Immature natural killer cell (primary cell): Measurements from ENCODE around the gene IPO4. TPM values are rescaled to one million over a fixed set of nuclear protein-coding genes. Genes with fewer than 3 reads are reported as not detected.

Experiments
- DNase-seq, 3 donors: peaks; one replicate each; pipeline ENCODE4 v3.0.0; 2022; ENCODE audit warnings: mixed read lengths in 1 of 3
- H3K27ac Mint-ChIP-seq, 6 donors: one replicate each; pipeline ENCODE4 v1.8.0; 2020; ENCODE audit warnings: mixed read lengths in 6 of 6, mild to moderate bottlenecking in 5 of 6, inconsistent platforms in 4 of 6, moderate library complexity in 3 of 6
- H3K27me3 Mint-ChIP-seq, 3 donors: one replicate each; pipeline ENCODE4 v1.8.0; 2020 to 2021; ENCODE audit warnings: low read depth in 3 of 3, mild to moderate bottlenecking in 3 of 3, mixed read lengths in 3 of 3, moderate library complexity in 3 of 3, inconsistent platforms in 1 of 3
- H3K36me3 Mint-ChIP-seq, 3 donors: one replicate each; pipeline ENCODE4 v1.8.0; 2020; ENCODE audit warnings: mixed read lengths in 3 of 3, inconsistent platforms in 2 of 3, mild to moderate bottlenecking in 2 of 3
- H3K4me1 Mint-ChIP-seq, 2 donors: one replicate each; pipeline ENCODE4 v1.8.0; 2020; ENCODE audit warnings: inconsistent platforms in 2 of 2, mild to moderate bottlenecking in 2 of 2, mixed read lengths in 2 of 2, moderate library complexity in 1 of 2
- H3K4me3 Mint-ChIP-seq, 5 donors: one replicate each; pipeline ENCODE4 v1.8.0; 2020; ENCODE audit warnings: mild to moderate bottlenecking in 5 of 5, mixed read lengths in 5 of 5, inconsistent platforms in 3 of 5, moderate library complexity in 3 of 5
- H3K9me3 Mint-ChIP-seq, 6 donors: one replicate each; pipeline ENCODE4 v1.8.0; 2020; ENCODE audit warnings: mild to moderate bottlenecking in 6 of 6, mixed read lengths in 6 of 6, inconsistent platforms in 4 of 6, moderate library complexity in 3 of 6
- polyA plus RNA-seq, 3 donors: library from polyadenylated mRNA; unstranded; fragments of 300-500 nt; fragmentation: Illumina TruSeq; gene quantifications; one replicate each; pipeline ENCODE4 v1.2.3, GENCODE V29; 2021

Gene IPO4
- polyA plus RNA-seq, 3 donors from 2014 or later = 10.1 to 21.0 (median 11.3) TPM

GRCh38 chr14:24194186-24194872 is 5.7 kb upstream of the IPO4 start:
- Mint-ChIP-seq H3K27me3 (peaks cover 19 to 33% (median 22%) of the 10 kb centered on the region in 3 donors), H3K9me3 (no peaks in the 10 kb centered on the region), H3K4me3 (peak overlapping the region; percentile 87 to 95 (median 93)), H3K36me3 (peaks cover 8 to 22% (median 16%) of the 10 kb centered on the region in 3 donors), H3K4me1 (peaks cover 43 to 58% of the 10 kb centered on the region in 2 donors), H3K27ac (peak overlapping the region; percentile 97 to 100 (median 99))
- no peak for DNase-seq

DNA sequence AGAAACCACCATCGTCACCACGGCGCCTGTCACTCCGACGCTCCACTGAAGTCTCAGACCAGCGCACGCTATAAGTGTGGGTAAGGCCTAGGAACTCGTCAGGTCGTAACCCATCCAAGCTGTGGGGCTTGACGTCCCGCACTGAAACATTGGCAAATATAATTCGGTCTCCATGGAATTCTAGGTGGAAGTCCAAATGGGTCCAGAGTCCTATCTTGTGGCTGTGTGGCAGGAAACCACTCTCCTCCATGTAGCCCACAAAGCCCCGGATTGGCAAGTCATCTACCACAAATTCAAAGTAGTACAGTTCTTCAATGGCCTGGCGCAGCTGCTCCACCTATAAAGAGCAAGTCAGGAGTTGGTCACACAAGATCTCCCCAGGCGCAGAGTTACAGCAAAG is 4.3 kb upstream of the IPO4 start:
- H3K27me3 Mint-ChIP-seq = peaks cover 23 to 39% (median 28%) of the 10 kb centered on the region in 3 donors
- peak overlapping the region; percentile 51 to 87 (median 74) for H3K27ac Mint-ChIP-seq
- peaks cover 48 to 62% of the 10 kb centered on the region in 2 donors for H3K4me1 Mint-ChIP-seq
- peak overlapping the region in 2 of 5 donors; percentile 13 to 27 for H3K4me3 Mint-ChIP-seq
- DNase-seq = no peak
- H3K36me3 Mint-ChIP-seq = peaks cover 3 to 13% (median 8%) of the 10 kb centered on the region in 3 donors
- H3K9me3 Mint-ChIP-seq = no peaks in the 10 kb centered on the region

- Mint-ChIP-seq H3K36me3 (peaks cover 3 to 13% (median 8%) of the 10 kb centered on the region in 3 donors), H3K27ac (peak overlapping the region in 5 of 6 donors; percentile 86 to 98 (median 94)), H3K9me3 (no peaks in the 10 kb centered on the region), H3K27me3 (peaks cover 16 to 30% (median 17%) of the 10 kb centered on the region in 3 donors), H3K4me3 (no peak overlapping the region), H3K4me1 (peaks cover 48 to 52% of the 10 kb centered on the region in 2 donors)
- DNase-seq = no peak
Observed at GRCh38 chr14:24190416-24190815, 1.8 kb upstream of the IPO4 start.

GRCh38 chr14:24189460-24189859 is 844 bp upstream of the IPO4 start:
- Mint-ChIP-seq H3K4me3 (peak overlapping the region in 1 of 5 donors; percentile 93), H3K27me3 (peaks cover 8 to 23% (median 15%) of the 10 kb centered on the region in 3 donors), H3K4me1 (peaks cover 42 to 46% of the 10 kb centered on the region in 2 donors), H3K27ac (peak overlapping the region; percentile 85 to 98 (median 94)), H3K36me3 (peaks cover 3 to 13% (median 8%) of the 10 kb centered on the region in 3 donors), H3K9me3 (no peaks in the 10 kb centered on the region)
- DNase-seq = no peak

- H3K27ac Mint-ChIP-seq = peak overlapping the region; percentile 85 to 98 (median 94)
- peaks cover 8 to 21% (median 11%) of the 10 kb centered on the region in 3 donors for H3K27me3 Mint-ChIP-seq
- H3K4me1 Mint-ChIP-seq = peaks cover 37 to 41% of the 10 kb centered on the region in 2 donors
- H3K36me3 Mint-ChIP-seq = peaks cover 3 to 13% (median 8%) of the 10 kb centered on the region in 3 donors
- H3K4me3 Mint-ChIP-seq = peak overlapping the region; percentile 89 to 93 (median 91)
- no peaks in the 10 kb centered on the region for H3K9me3 Mint-ChIP-seq
- no peak for DNase-seq
Observed at GRCh38 chr14:24189059-24189375, 401 bp upstream of the IPO4 start.

- H3K27ac Mint-ChIP-seq = peak overlapping the region; percentile 85 to 98 (median 94)
- no peaks in the 10 kb centered on the region for H3K9me3 Mint-ChIP-seq
- H3K4me1 Mint-ChIP-seq = peaks cover 31 to 32% of the 10 kb centered on the region in 2 donors
- H3K4me3 Mint-ChIP-seq = peak overlapping the region; percentile 89 to 93 (median 91)
- H3K36me3 Mint-ChIP-seq = peaks cover 3 to 10% (median 4%) of the 10 kb centered on the region in 3 donors
- DNase-seq = peak in 2 of 3 donors; percentile 26 to 33
- peaks cover 8 to 21% (median 11%) of the 10 kb centered on the region in 3 donors for H3K27me3 Mint-ChIP-seq
Observed at GRCh38 chr14:24187539-24187915, 1.1 kb downstream of the IPO4 start.

GRCh38 chr14:24186831-24187538 is 1.6 kb downstream of the IPO4 start:
- Mint-ChIP-seq H3K4me1 (peaks cover 28 to 29% of the 10 kb centered on the region in 2 donors), H3K27me3 (peaks cover 9 to 23% (median 11%) of the 10 kb centered on the region in 3 donors), H3K27ac (peak overlapping the region; percentile 68 to 95 (median 89)), H3K36me3 (peaks cover 0 to 9% (median 3%) of the 10 kb centered on the region in 3 donors), H3K9me3 (no peaks in the 10 kb centered on the region), H3K4me3 (peak overlapping the region; percentile 57 to 90 (median 68))
- DNase-seq = no peak

- Mint-ChIP-seq H3K4me3 (no peak overlapping the region), H3K4me1 (peaks cover 28 to 29% of the 10 kb centered on the region in 2 donors), H3K9me3 (no peaks in the 10 kb centered on the region), H3K36me3 (peaks cover 0 to 8% (median 3%) of the 10 kb centered on the region in 3 donors), H3K27me3 (peaks cover 9 to 21% (median 11%) of the 10 kb centered on the region in 3 donors), H3K27ac (peak overlapping the region in 2 of 6 donors; percentile 16 to 36)
- DNase-seq = no peak
Observed at GRCh38 chr14:24185741-24186140, 2.9 kb downstream of the IPO4 start.

GRCh38 chr14:24185026-24185425 is 3.6 kb downstream of the IPO4 start:
- peak overlapping the region in 1 of 6 donors; percentile 34 for H3K27ac Mint-ChIP-seq
- DNase-seq = no peak
- no peaks in the 10 kb centered on the region for H3K9me3 Mint-ChIP-seq
- H3K36me3 Mint-ChIP-seq = peaks cover 0 to 10% (median 3%) of the 10 kb centered on the region in 3 donors
- peaks cover 9 to 19% (median 11%) of the 10 kb centered on the region in 3 donors for H3K27me3 Mint-ChIP-seq
- H3K4me1 Mint-ChIP-seq = peaks cover 28% of the 10 kb centered on the region in 2 donors
- no peak overlapping the region for H3K4me3 Mint-ChIP-seq

DNA sequence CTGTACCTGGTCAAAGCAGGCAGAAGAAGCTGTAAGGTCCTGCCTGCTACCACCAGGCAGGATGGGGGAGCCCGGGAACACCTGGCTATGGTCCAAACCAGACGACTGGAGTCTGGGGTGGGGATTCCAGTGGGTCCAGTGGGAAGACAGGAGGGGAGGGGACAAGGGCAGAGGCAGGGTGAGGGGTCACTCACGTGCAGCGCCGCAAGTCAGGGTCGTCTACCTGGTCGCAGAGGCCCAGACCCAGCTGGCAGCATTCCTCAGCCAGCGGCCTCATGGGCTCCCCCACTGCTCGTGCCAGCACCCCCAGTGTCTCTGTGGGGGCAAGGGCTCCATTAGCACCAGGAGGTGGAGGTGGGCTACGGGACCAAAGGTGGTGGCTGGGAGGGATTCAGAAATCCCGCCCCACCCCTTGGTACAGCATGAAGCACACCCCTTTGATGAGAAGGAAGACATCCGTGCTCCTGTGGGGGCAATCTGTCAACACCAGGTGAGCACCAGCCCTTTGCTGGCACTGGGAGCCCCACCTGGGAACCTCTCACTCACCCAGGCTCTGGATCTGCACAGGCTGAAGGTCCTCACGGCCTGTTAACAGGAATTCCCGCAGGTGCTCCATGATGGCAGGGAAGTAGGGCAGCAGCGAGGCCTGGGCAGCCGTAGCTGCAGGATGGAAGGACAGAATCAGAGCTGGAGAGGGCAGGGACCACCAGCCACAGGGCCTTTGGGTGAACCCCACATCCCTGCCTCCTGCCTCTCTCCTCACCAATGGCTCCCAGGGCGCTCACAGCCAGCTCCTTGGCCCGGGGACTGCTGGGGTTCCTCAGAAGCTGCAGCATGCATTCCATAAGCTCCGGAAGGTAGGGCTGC is 4.3 kb downstream of the IPO4 start:
- Mint-ChIP-seq H3K27ac (no peak overlapping the region), H3K4me3 (no peak overlapping the region), H3K27me3 (peaks cover 9 to 19% (median 11%) of the 10 kb centered on the region in 3 donors), H3K36me3 (peaks cover 0 to 14% (median 3%) of the 10 kb centered on the region in 3 donors), H3K9me3 (no peaks in the 10 kb centered on the region), H3K4me1 (peaks cover 25% of the 10 kb centered on the region in 2 donors)
- DNase-seq = no peak

GRCh38 chr14:24183014-24183481 is 5.6 kb downstream of the IPO4 start:
- DNase-seq = no peak
- peak overlapping the region in 1 of 6 donors; percentile 67 for H3K27ac Mint-ChIP-seq
- no peak overlapping the region for H3K4me3 Mint-ChIP-seq
- peaks cover 13% of the 10 kb centered on the region in 2 donors for H3K4me1 Mint-ChIP-seq
- H3K9me3 Mint-ChIP-seq = no peaks in the 10 kb centered on the region
- peaks cover 0 to 18% (median 3%) of the 10 kb centered on the region in 3 donors for H3K36me3 Mint-ChIP-seq
- H3K27me3 Mint-ChIP-seq = peaks cover 6 to 11% (median 8%) of the 10 kb centered on the region in 3 donors

DNA sequence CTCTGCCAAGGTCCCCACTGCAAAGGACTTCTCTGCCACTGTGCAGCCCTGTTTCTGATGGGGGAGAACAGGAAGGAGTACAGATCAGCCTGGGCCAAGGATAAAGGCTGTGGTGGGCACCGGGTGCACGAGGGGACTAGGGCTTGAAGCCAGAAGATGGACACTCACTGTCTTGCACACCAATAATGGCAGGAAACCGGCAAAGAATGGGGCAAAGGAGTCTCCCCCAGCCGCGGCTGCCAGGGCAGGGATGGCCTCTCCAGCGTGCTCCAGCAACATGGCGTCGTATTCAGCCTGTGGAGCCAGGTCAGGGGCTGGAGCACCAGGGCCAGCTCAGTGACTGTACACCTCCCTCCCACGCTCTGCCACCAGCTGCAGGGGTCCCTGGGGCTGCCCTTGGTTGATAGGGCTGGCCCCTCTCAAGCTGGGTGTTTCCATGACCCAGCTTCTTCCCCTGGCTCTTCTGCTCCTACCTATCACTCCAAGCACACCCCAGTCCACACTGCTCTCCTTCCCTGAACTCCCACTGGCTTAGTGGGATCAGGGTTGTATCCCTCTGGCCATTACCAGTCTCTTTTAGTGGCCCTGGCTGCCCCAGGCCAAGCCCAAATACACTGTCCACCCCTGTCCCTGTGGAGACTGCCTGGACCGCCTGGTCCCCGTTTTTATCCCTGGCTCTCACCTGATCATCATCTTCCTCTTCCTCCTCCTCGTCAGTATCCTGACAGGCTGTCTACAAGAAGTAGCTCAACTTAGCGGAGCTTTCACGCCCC is 6.3 kb downstream of the IPO4 start:
- peak overlapping the region in 5 of 6 donors; percentile 16 to 83 (median 53) for H3K27ac Mint-ChIP-seq
- peaks cover 6 to 8% (median 7%) of the 10 kb centered on the region in 3 donors for H3K27me3 Mint-ChIP-seq
- peaks cover 0 to 18% (median 3%) of the 10 kb centered on the region in 3 donors for H3K36me3 Mint-ChIP-seq
- peaks cover 5 to 6% of the 10 kb centered on the region in 2 donors for H3K4me1 Mint-ChIP-seq
- no peak overlapping the region for H3K4me3 Mint-ChIP-seq
- H3K9me3 Mint-ChIP-seq = no peaks in the 10 kb centered on the region
- DNase-seq = no peak
